Activated CD4-positive, alpha-beta T cell treated with anti-CD3 and anti-CD28 coated beads, Interleukin-10, Interleukin-2, amounts not matched to agents 100 ng/mL and 50 ng/mL, durations not matched to agents 16 hours and 8 hours (primary cell): ENCODE measurements around the gene SYTL1.

ENCODE experiments used
- DNase-seq: peaks from one replicate; pipeline ENCODE4 v3.0.0-alpha.2; 2020

Gene SYTL1

DNA sequence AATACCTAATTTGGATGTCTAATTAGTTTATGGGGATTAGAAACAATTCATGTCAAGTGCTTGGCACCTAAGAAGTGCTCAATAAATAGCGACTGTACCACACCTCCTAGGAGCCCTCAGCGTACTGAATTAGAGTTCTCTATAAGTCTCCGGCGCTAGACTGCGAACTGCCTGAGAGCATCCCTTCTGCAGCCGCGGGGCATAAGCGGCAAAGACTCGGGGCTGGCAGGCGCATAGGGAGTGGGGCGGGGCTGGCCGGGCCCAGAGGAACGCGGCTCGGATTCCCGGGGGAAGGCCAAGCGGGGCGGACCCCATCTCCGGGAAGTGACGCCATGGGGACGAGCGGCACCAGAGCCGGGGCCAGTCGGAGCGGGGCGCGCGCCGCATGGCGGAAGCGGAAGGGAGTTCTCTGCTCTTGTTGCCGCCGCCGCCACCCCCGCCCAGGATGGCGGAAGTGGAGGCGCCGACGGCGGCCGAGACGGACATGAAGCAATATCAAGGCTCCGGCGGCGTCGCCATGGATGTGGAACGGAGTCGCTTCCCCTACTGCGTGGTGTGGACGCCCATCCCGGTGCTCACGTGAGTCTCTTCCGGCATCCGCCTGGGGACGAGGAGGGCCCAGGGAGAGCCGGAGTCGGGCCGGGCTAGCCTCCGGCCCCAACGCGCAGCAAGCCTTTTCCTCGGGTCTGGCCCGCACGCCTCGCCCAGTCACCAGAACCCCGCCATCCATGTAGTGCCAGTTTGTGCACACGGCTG lies 19.8 kb upstream of the SYTL1 start, which contains the start of gene TMEM222:
Gene TMEM222, plus strand, starts transcription at position 351 of the 756 bp plus-strand sequence. Its CDS starts 35 bp downstream, at position 386.
- DNase-seq = peak; percentile 98

- no peak for DNase-seq
These were observed 19.1 kb upstream of the SYTL1 start for GRCh38 chr1:27322569-27323240.

DNA sequence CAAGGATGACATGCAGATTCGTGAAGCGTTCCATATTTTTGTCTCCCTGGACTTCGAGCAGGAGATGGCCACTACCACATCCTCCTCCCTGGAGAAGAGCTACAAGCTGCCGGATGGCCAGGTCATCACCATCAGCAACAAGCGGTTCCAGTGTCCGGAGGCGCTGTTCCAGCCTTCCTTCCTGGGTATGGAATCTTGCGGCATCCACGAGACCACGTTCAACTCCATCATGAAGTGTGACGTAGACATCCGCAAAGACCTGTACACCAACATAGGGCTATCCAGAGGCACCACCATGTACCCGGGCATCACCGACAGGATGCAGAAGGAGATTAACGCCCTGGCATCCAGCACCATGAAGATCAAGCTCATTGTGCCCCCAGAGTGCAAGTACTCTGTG lies 16.5 kb upstream of the SYTL1 start:
- no peak for DNase-seq

DNA sequence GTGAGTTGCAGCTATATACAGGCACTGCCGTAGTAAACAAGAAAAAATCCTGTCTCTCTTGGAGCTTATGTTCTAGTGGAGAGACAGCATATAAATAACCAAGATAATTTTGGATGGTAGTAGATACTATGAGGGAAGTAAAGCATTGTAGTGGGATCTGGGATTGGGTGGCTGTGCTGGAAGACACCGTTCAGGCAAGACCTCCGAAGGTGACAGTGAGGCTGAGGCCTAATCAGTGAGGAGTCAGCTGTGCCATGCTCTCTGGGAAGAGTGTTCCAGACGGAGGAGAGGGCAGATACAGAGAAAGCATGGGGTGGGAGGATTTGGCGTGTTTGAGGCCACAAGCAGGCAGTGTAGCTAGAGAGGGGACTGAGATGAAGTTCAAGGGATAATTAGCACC lies 13.9 kb upstream of the SYTL1 start:
- no peak for DNase-seq

DNA sequence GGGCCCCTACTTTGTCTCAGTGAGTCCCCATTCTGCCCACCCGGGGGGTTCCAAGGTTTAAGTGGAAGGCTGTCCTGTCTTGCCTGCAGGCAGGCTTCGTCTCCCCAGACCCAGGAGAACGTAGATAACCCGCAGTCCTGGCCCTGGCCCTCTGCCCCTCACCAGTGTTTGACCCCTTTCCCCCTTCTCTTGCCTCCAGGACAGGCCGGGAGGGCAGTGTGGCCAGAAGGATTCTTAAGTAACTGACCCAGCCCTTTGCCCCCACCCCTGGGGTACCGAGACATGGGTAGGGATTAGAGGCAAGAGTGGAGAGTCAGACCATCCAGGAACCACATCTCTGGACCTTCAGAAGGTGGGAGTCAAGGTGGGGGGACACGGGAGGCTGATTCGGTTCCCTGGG lies 11.0 kb upstream of the SYTL1 start:
- no peak for DNase-seq

- DNase-seq = no peak
These were observed 10.4 kb upstream of the SYTL1 start for GRCh38 chr1:27331426-27331825.

DNA sequence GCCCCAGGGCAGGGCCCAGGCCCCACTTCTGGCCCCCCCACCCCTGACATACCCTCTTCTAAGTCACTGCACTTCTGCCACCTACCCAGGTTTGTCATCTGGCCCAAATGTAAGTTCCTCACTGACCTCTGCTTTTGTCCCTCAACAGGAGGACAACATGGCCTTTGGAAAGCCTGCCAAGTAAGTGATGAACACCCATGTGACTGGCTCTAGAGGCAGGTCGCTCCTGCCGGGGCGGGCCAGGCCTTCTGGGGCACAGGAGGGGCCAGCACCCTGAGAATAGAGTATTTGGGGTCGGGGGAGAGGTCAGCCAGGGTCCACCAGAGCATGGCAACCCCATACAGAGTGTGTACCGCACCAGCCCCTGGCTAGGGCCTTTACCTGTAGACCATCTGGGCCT lies 9.9 kb upstream of the SYTL1 start:
- no peak for DNase-seq

GRCh38 chr1:27332536-27333281 lies 9.1 kb upstream of the SYTL1 start:
- DNase-seq = peak; percentile 50

DNA sequence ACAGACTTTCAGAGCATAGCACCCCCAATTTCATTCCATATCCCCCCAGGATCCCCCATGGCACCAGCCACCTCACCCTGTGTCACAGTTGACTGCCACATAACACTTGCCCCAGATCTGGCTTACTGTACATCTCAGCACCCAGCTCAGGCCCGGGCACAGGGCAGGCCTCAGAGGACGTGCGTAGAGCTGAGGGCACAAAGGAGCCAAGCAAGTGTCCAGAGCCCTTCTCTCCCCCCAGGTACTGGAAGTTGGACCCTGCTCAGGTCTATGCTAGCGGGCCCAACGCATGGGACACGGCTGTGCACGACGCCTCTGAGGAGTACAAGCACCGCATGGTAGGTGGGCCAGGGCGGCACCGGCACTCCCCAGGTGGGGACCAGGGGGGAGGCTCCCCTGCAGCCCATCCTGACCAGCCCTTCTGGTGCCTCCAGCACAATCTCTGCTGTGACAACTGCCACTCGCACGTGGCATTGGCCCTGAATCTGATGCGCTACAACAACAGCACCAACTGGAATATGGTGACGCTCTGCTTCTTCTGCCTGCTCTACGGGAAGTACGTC lies 8.0 kb upstream of the SYTL1 start:
- no peak for DNase-seq

DNA sequence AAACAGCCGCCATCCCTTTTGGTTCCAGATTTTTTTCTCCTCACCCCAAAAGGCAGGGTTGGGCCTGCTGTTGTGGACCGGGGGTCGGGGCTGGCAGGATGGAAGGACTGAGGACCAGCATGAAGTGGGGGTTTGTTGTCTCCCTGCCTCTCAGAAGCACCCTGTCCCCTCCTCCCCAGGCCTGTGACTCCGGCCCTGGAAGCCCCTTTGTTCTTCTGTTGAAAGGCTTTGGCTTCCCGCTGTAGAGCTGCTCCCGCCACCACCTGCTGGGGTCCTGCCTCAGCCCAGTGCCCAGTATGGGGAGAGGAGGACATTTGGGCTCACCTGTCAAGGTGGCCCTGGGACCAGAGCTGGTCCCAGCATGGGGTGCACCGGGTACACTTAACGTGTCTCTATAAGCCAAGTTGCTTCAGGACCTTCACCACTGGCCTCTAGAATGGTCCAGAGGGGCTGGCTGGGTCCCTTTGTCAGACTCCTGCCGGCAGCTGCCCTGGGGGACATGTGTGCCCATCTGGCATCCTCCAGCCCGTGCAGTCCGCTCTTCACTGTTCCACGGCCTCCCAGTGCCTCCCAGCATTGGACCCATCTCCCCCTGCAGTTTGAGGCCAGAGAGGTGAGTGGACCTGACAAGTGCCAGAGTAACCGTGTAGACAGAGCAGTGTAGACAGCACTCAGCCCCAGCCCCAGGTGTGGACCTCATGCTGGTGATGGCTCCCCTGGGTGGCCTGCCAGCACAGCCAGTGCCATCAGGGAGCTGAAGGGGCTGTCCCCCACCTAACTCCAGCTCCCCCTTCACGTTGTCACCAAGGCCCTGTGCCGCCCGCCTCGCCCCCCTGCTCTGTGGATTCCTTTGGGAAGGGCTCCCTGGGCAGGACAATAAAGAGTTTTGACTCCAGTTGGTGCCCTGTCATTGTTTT lies 6.1 kb upstream of the SYTL1 start:
- DNase-seq = no peak

- DNase-seq = no peak
These were observed 5.1 kb upstream of the SYTL1 start for GRCh38 chr1:27336756-27337155.

DNA sequence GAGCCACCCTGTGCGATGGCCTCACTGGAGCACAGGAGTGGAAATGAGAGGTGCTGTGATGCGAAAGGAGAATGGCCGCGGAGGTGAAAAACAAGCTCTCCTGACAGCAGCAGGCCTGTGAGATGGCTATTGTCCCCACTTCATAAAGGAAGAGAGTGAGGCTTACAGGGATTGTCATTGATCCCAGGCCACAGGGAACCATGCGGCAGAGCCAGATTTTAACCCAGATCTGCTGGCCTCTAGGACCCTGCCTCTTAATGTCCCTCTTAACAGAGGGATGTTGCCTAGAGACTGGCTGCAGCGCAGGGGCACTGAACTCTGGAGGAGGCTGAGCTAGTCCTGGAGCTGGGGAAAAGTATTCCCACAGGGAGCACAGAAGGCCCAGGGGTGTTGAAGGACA lies 3.1 kb upstream of the SYTL1 start:
- DNase-seq = no peak

DNA sequence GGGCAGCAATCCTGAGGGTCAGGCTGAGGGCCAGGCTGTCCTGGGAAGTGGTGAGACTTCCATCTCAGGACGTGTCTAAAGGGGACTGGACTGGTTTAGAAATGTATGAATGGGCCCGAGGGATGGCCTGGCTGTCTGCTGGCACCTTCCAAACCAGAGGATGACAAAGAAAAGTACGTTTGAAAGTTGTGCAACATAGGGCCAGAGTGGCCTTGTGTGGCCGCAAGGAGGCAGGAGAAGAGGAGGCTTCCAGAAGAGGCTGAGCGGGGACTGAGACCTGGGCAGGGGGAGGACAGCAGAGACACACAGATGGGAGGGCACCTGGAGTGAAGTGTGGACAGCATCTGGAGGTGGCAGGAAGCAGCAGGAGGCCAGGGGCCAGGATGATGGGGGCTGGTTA lies 2.6 kb upstream of the SYTL1 start:
- DNase-seq = no peak

- peak; percentile 49 for DNase-seq
These were observed 562 bp downstream of the SYTL1 start for GRCh38 chr1:27342391-27342777.

DNA sequence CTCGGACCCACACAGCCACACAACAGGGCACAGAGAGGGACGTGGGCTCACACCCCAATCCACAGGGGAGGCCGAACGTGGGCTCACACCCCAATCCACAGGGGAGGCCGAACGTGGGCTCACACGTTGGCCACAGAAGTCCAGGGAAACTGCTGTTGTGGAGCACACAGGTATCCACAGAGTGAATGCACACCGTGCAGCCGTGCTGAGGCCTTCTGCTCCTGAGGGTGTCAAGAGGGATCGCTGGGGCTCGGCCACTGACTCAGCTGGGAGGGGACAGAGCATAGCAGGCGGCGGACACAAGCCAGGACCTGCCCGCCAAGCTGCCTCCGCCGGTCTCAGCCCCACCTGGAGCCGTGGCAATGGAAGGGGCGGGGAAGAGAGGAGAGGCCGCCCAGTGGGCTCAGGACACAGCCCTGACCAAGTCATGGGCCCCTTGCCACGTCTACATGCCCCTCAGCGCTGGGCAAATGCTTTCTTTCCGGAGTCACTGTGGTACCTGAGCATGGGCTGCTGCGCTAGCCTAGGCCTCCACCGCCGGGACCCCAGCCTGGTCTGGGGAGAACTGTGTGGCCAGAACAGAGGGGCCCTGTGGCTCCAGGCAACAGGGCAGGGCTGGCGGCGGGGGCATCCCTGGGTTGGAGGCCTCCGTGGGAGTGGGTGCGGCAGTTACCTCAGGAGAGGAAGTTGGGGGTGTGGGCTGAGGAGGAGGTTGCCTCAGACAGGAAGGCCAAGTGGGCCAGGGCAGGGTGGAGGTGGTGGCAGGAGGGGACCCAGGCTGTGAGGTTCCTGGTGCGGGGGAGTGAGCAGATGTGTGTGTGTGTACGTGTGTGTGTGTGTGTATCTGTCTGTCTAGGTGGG lies 1.2 kb downstream of the SYTL1 start:
- DNase-seq = peak; percentile 81

GRCh38 chr1:27343639-27344025 lies 1.8 kb downstream of the SYTL1 start:
- peak; percentile 18 for DNase-seq

DNA sequence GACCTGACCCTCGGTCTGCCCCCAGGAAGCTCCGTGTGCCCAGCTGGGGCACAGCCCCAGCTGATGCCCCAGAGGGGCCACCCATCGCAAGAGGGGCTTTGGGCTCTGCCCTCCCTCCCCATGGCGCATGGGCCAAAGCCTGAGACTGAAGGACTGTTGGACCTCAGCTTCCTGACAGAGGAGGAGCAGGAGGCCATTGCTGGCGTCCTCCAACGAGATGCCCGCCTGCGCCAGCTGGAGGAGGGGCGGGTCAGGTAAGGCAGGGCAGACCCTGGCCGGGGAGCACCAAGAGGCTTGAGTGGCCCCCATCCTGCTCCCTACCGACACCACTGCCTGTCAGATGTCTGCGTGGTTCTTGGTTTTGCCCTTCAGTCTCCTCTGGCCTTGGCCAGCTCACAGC lies 3.5 kb downstream of the SYTL1 start:
- no peak for DNase-seq

GRCh38 chr1:27346357-27346756 lies 4.5 kb downstream of the SYTL1 start:
- DNase-seq = no peak

- DNase-seq = no peak
These were observed 5.3 kb downstream of the SYTL1 start for GRCh38 chr1:27346991-27347624.

GRCh38 chr1:27348861-27349783 lies 7.3 kb downstream of the SYTL1 start:
- no peak for DNase-seq
